Adrenal gland (tissue), 5 donors: ENCODE results near the gene AGO3.

Experiments used
- CTCF ChIP-seq, 6 experiments: fragments of 450-650 bp in 4 of 6; fragments of 200-600 bp in 2 of 6; sonication (generic) in 1 of 6; IDR thresholded peaks; 1 replicate in 5 of 6; 2 replicates in 1 of 6; pipeline versions ENCODE4 v1.5.1 to v1.8.0; 2016 to 2021; ENCODE audit warnings: antibody characterized with exemption in 6 of 6, mild to moderate bottlenecking in 2 of 6, moderate library complexity in 1 of 6
- POLR2A ChIP-seq, 2 donors: fragments of 450-650 bp; IDR thresholded peaks; one replicate each; pipeline ENCODE4 v1.6.1; 2017; ENCODE audit warnings: antibody characterized with exemption in 2 of 2, mild to moderate bottlenecking in 2 of 2, moderate library complexity in 1 of 2
- donor health status: DM: no; HTN: no; CAD: no.

- TF ChIP-seq CTCF (IDR thresholded peaks at IDR 0.05): no peak
- TF ChIP-seq POLR2A (IDR thresholded peaks at IDR 0.05): no peak
Observed at GRCh38 chr1:36062315-36062714, 131.4 kb downstream of the AGO3 start.
